GM12873 (cell line): Measurements from ENCODE around the gene FOLH1.

Experiments
- TF ChIP-seq, protein P1 (sequence below): IDR thresholded peaks from 2 replicates; pipeline ENCODE4 v1.5.1; 2012; ENCODE audit warnings: low read depth, mild to moderate bottlenecking, moderate library complexity, low read length, control low read depth; ENCODE audit not compliant: insufficient read depth; ENCODE audit errors: missing control alignments

Gene FOLH1

DNA sequence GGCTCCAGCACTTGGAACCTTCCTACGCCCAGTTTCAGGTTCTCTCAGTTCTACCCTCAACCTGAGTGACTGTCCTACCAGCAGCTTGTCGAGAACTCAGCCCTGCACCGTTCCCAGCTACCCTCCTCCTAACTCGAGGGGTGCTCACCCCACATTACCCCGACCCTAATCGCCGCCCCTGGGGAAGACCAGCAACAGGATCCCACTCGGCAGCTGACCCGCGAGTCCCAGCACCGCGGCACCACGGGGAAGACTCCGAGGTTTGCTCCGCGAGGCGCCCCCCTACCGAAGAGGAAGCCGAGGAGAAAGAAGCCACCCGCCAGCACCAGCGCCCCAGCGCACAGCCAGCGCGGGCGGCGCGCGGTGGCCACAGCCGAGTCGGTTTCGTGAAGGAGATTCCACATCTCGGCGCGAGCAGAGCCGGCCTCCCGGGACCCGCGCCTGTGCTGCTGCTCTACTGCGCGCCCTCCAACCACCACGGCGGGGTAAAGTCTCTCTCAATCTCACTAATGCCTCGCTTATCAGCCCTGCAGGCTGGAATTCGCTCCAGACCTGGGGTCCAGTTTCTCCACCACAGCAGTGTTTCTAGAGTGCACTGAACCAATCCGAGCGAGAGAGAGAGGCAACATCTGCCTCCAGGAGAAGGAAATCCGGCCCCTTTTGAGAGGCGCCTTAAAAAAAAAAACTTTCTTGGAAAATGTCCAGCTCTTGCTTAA lies at the start of gene FOLH1:
Gene FOLH1, minus strand, starts transcription at position 597 of the 716 bp plus-strand sequence. Its CDS starts 193 bp downstream, at position 404.
- TF ChIP-seq, protein P1, sequence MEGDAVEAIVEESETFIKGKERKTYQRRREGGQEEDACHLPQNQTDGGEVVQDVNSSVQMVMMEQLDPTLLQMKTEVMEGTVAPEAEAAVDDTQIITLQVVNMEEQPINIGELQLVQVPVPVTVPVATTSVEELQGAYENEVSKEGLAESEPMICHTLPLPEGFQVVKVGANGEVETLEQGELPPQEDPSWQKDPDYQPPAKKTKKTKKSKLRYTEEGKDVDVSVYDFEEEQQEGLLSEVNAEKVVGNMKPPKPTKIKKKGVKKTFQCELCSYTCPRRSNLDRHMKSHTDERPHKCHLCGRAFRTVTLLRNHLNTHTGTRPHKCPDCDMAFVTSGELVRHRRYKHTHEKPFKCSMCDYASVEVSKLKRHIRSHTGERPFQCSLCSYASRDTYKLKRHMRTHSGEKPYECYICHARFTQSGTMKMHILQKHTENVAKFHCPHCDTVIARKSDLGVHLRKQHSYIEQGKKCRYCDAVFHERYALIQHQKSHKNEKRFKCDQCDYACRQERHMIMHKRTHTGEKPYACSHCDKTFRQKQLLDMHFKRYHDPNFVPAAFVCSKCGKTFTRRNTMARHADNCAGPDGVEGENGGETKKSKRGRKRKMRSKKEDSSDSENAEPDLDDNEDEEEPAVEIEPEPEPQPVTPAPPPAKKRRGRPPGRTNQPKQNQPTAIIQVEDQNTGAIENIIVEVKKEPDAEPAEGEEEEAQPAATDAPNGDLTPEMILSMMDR = no peak

DNA sequence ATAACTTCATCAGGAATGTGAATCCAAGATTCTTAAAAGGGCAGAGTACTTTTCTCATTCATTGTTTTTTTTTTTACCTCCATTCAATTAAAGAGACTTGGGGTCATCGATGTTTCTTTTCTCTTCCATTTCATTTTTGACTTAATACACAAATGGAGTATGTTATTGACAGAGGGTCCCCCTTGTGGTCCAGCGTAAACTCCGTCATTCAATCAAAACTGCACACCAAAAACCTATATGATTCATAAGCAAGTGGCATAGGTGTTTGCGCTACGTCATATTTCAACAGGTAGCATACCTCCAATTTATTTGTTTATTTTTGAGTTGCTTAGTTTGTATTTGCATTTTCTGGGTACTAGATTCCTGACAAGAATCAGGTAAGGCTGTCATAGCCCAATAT lies 12.7 kb upstream of the FOLH1 start:
- TF ChIP-seq, protein P1 = no peak

DNA sequence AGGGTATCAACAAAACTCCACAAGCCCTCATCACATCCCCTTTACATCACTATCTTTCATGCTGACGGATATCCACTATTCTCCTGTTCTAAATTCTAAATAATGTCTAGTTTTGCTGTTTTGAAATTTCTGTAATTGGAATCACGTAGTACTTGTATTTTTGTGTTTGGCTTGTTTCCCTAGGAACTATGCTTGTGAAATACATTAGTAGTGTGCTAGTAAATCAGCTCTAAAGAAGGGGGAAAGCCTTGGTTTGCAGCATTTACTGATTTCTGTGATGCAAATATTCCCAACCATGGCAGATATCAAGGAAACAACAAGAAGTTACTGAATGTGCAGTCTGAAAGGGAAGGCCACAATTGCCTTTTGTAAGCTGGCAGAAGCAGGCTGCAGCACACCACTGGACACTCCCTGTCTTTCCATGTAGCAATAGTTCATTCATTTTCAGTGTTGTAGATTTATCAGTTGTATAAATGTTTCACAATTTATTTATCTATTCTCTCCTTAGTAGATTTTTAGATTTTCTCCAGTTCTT lies 4.7 kb upstream of the FOLH1 start:
- TF ChIP-seq, protein P1 = no peak

DNA sequence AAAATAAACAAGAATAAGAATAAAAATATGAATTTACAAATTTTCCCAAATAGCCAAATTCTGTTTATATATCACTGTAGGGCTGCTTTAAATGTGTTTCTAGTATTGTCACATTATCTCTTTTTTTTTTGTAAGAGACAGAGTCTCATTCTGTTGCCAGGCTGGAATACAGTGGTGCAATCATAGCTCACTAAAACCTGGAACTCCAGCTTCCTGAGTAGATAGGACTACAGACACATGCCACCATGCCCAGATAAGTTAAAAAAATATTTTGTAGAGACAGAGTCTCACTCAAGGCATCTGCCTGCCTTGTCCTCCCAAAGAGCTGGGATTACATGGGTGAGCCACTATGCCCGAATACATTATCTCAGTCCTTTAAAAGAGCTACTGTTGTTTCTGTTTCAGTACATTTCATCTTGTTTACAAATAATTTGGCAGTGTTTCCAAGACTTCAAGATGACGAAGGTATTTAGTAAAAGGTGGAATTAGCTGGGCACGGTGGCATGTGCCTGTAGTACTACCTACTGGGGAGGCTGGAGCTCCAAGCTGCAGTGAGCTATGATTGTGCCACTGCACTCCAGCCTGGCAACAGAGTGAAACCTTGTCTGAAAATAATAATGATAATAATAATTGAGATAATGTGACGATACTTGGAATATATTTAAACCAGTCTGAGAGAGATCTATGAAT lies 6.0 kb downstream of the FOLH1 start:
- TF ChIP-seq, protein P1 = no peak

DNA sequence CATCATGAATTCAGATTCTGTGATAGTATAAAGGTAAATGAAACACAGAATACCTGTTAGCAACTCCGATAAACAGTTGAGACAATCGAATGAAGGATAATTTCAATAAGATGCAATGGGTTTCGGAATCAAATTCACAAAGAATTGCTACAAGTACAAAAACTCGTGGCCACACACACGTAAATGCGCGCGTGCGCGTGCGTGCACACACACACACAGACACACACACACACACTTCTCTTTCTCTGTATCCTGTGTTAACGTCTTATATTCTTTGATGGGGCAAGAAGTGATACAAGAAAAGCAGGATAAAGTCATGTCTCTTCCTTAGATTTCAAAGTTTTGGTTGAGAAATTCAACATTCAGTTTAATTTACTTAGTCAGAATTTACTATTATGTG lies 57.2 kb downstream of the FOLH1 start:
- TF ChIP-seq, protein P1 = no peak
